Activated CD4-positive, alpha-beta T cell treated with anti-CD3 and anti-CD28 coated beads for 36 hours (primary cell): ENCODE data around the gene PRPF18. TPM values are rescaled to one million over a fixed set of nuclear protein-coding genes. Genes with fewer than 3 reads are reported as not detected.
A peak's percentile ranks its signal among the peaks of the same experiment; 100 is the strongest.

Experiments
- ATAC-seq: fragments of 200-7000 bp; cut with Tn5 transposase; one replicate; pipeline ENCODE4 v1.10.0; 2021; ENCODE audit warnings: mild to moderate bottlenecking, moderate library complexity
- CTCF ChIA-PET: fragments of 350-600 bp; sonication (Branson Sonifier 250); formaldehyde crosslinking; loops from one replicate; lab custom pipeline; 2021; ENCODE audit warnings: antibody characterized with exemption; lab: Charles Lee
- POLR2A ChIA-PET: fragments of 350-600 bp; sonication (Branson Sonifier 250); formaldehyde crosslinking; loops from one replicate; lab custom pipeline; 2021; ENCODE audit warnings: antibody characterized with exemption, inconsistent platforms; lab: Charles Lee
- DNase-seq: peaks from one replicate; pipeline ENCODE4 v3.0.0-alpha.2; 2020
- H3K27ac Mint-ChIP-seq: one replicate; pipeline ENCODE4 v1.8.0; 2021; ENCODE audit warnings: mixed read lengths
- H3K27me3 Mint-ChIP-seq: one replicate; pipeline ENCODE4 v1.8.0; 2021; ENCODE audit warnings: mixed read lengths
- H3K36me3 Mint-ChIP-seq: one replicate; pipeline ENCODE4 v1.8.0; 2021; ENCODE audit warnings: low read depth, mixed read lengths
- H3K4me1 Mint-ChIP-seq: one replicate; pipeline ENCODE4 v1.8.0; 2021; ENCODE audit warnings: mixed read lengths
- H3K4me3 Mint-ChIP-seq: one replicate; pipeline ENCODE4 v1.8.0; 2021; ENCODE audit warnings: mild to moderate bottlenecking, moderate library complexity, mixed read lengths
- H3K9me3 Mint-ChIP-seq: one replicate; pipeline ENCODE4 v1.8.0; 2021; ENCODE audit warnings: low read depth, mixed read lengths
- intact Hi-C, 2 experiments: fragments of 100-400 bp; cut with DNase I in 1 of 2; cut with micrococcal nuclease in 1 of 2; formaldehyde crosslinking; loops; one replicate each; pipeline versions ENCODE4 v1.14.2 to v1.15.1; 2022 to 2024; cut with DNase I, micrococcal nuclease
- total RNA-seq, 2 experiments: library from RNA; stranded (reverse); gene quantifications; one replicate each; pipeline ENCODE4 v1.2.3, GENCODE V29; 2021

The PRPF18 gene
- total RNA-seq, 2 experiments from 2014 or later: 21.0 to 22.1 TPM

- intact Hi-C loops: no loop called here
- H3K9me3 Mint-ChIP-seq: no peaks in the 10 kb centered on the region
- DNase-seq: no peak
- peaks cover 39% of the 10 kb centered on the region for H3K4me1 Mint-ChIP-seq
- POLR2A ChIA-PET: no interaction called here
- ATAC-seq: no peak
- no peaks in the 10 kb centered on the region for H3K27me3 Mint-ChIP-seq
- no peak overlapping the region for H3K27ac Mint-ChIP-seq
- CTCF ChIA-PET: no interaction called here
- H3K36me3 Mint-ChIP-seq: no peaks in the 10 kb centered on the region
- H3K4me3 Mint-ChIP-seq: no peak overlapping the region
These were observed 69.8 kb downstream of the PRPF18 start for GRCh38 chr10:13656337-13657100.

GRCh38 chr10:13657101-13657680, 70.4 kb downstream of the PRPF18 start:
- Mint-ChIP-seq H3K27ac (no peak overlapping the region), H3K36me3 (no peaks in the 10 kb centered on the region), H3K4me3 (no peak overlapping the region), H3K27me3 (no peaks in the 10 kb centered on the region), H3K9me3 (no peaks in the 10 kb centered on the region), H3K4me1 (peaks cover 32% of the 10 kb centered on the region)
- ATAC-seq (no peak), DNase-seq (no peak)
- POLR2A ChIA-PET: no interaction called here
- intact Hi-C loops: no loop called here
- CTCF ChIA-PET: no interaction called here

GRCh38 chr10:13658264-13658663, 71.5 kb downstream of the PRPF18 start:
- peak overlapping the region; percentile 21 for H3K4me3 Mint-ChIP-seq
- POLR2A ChIA-PET: no interaction called here
- no peak overlapping the region for H3K27ac Mint-ChIP-seq
- CTCF ChIA-PET: interaction anchor here (0.6 kb wide), 1 partner anchor 1425 kb away, joined by 3 read pairs; no protein-coding TSS in a partner anchor
- ATAC-seq (peak; percentile 34), DNase-seq (peak; percentile 18)
- intact Hi-C loops: no loop called here
- no peaks in the 10 kb centered on the region for H3K9me3 Mint-ChIP-seq
- H3K4me1 Mint-ChIP-seq: peaks cover 23% of the 10 kb centered on the region
- no peaks in the 10 kb centered on the region for H3K27me3 Mint-ChIP-seq
- no peaks in the 10 kb centered on the region for H3K36me3 Mint-ChIP-seq

GRCh38 chr10:13658871-13659685, 72.3 kb downstream of the PRPF18 start:
- Mint-ChIP-seq H3K27me3 (no peaks in the 10 kb centered on the region), H3K4me1 (peaks cover 21% of the 10 kb centered on the region), H3K36me3 (no peaks in the 10 kb centered on the region), H3K4me3 (no peak overlapping the region), H3K27ac (no peak overlapping the region), H3K9me3 (no peaks in the 10 kb centered on the region)
- ChIA-PET POLR2A (interaction anchor here (0.9 kb wide), 1 partner anchor 527 kb away, joined by 3 read pairs; no protein-coding TSS in a partner anchor), CTCF (interaction anchor here (0.6 to 1.8 kb wide), 26 partner anchors 8 to 501 kb away, joined by 3 to 23 read pairs (median 3); no protein-coding TSS in a partner anchor)
- ATAC-seq (no peak), DNase-seq (peak; percentile 24)
- intact Hi-C loops: no loop called here

GRCh38 chr10:13659887-13660550, 73.3 kb downstream of the PRPF18 start:
- ChIA-PET POLR2A (interaction anchor here (0.9 kb wide), 1 partner anchor 526 kb away, joined by 3 read pairs; no protein-coding TSS in a partner anchor), CTCF (interaction anchor here (0.6 to 1.8 kb wide), 26 partner anchors 9 to 500 kb away, joined by 3 to 23 read pairs (median 3); no protein-coding TSS in a partner anchor)
- H3K4me1 Mint-ChIP-seq: peaks cover 17% of the 10 kb centered on the region
- no peaks in the 10 kb centered on the region for H3K27me3 Mint-ChIP-seq
- DNase-seq: peak; percentile 83
- H3K9me3 Mint-ChIP-seq: no peaks in the 10 kb centered on the region
- H3K4me3 Mint-ChIP-seq: no peak overlapping the region
- H3K36me3 Mint-ChIP-seq: no peaks in the 10 kb centered on the region
- intact Hi-C loops: loop anchor here (1.0 kb wide), 1 partner anchor 118 kb away; no protein-coding TSS in a partner anchor
- peak; percentile 47 for ATAC-seq
- H3K27ac Mint-ChIP-seq: no peak overlapping the region

- Mint-ChIP-seq H3K36me3 (no peaks in the 10 kb centered on the region), H3K4me1 (peaks cover 17% of the 10 kb centered on the region), H3K4me3 (no peak overlapping the region), H3K9me3 (no peaks in the 10 kb centered on the region), H3K27me3 (no peaks in the 10 kb centered on the region), H3K27ac (no peak overlapping the region)
- ChIA-PET CTCF (interaction anchor here (0.6 to 1.8 kb wide), 4 partner anchors 10 to 289 kb away, joined by 3 to 5 read pairs (median 4); no protein-coding TSS in a partner anchor), POLR2A (interaction anchor here (0.5 kb wide), 1 partner anchor 101 kb away, joined by 3 read pairs; no protein-coding TSS in a partner anchor)
- intact Hi-C loops: loop anchor here (1.0 kb wide), 1 partner anchor 118 kb away; no protein-coding TSS in a partner anchor
- DNase-seq (no peak), ATAC-seq (peak; percentile 47)
These were observed 73.8 kb downstream of the PRPF18 start for GRCh38 chr10:13660551-13660920.

GRCh38 chr10:13661256-13661655, 74.5 kb downstream of the PRPF18 start:
- no peaks in the 10 kb centered on the region for H3K27me3 Mint-ChIP-seq
- H3K27ac Mint-ChIP-seq: no peak overlapping the region
- CTCF ChIA-PET: interaction anchor here (0.6 kb wide), 3 partner anchors 67 to 523 kb away, joined by 4 read pairs; no protein-coding TSS in a partner anchor
- no peaks in the 10 kb centered on the region for H3K36me3 Mint-ChIP-seq
- no peaks in the 10 kb centered on the region for H3K9me3 Mint-ChIP-seq
- intact Hi-C loops: no loop called here
- ATAC-seq: no peak
- H3K4me3 Mint-ChIP-seq: no peak overlapping the region
- no peak for DNase-seq
- peaks cover 17% of the 10 kb centered on the region for H3K4me1 Mint-ChIP-seq
- POLR2A ChIA-PET: no interaction called here

GRCh38 chr10:13665516-13666262, 78.9 kb downstream of the PRPF18 start:
- no peak overlapping the region for H3K27ac Mint-ChIP-seq
- ATAC-seq: no peak
- DNase-seq: no peak
- H3K27me3 Mint-ChIP-seq: no peaks in the 10 kb centered on the region
- no peaks in the 10 kb centered on the region for H3K36me3 Mint-ChIP-seq
- ChIA-PET POLR2A (no interaction called here), CTCF (no interaction called here)
- no peak overlapping the region for H3K4me3 Mint-ChIP-seq
- no peaks in the 10 kb centered on the region for H3K4me1 Mint-ChIP-seq
- H3K9me3 Mint-ChIP-seq: no peaks in the 10 kb centered on the region
- intact Hi-C loops: no loop called here

- DNase-seq (no peak), ATAC-seq (no peak)
- Mint-ChIP-seq H3K27ac (no peak overlapping the region), H3K4me1 (no peaks in the 10 kb centered on the region), H3K36me3 (no peaks in the 10 kb centered on the region), H3K9me3 (no peaks in the 10 kb centered on the region), H3K4me3 (no peak overlapping the region), H3K27me3 (no peaks in the 10 kb centered on the region)
- ChIA-PET POLR2A (no interaction called here), CTCF (interaction anchor here (1.4 to 2.8 kb wide), 2 partner anchors 9 to 108 kb away, joined by 5 to 12 read pairs; no protein-coding TSS in a partner anchor)
- intact Hi-C loops: no loop called here
These were observed 81.4 kb downstream of the PRPF18 start for GRCh38 chr10:13668126-13668525.

- Mint-ChIP-seq H3K27me3 (no peaks in the 10 kb centered on the region), H3K4me1 (no peaks in the 10 kb centered on the region), H3K27ac (no peak overlapping the region), H3K9me3 (no peaks in the 10 kb centered on the region), H3K4me3 (no peak overlapping the region), H3K36me3 (no peaks in the 10 kb centered on the region)
- CTCF ChIA-PET: interaction anchor here (0.7 to 2.8 kb wide), 2 partner anchors 10 to 370 kb away, joined by 3 to 12 read pairs; no protein-coding TSS in a partner anchor
- POLR2A ChIA-PET: no interaction called here
- ATAC-seq (no peak), DNase-seq (no peak)
- intact Hi-C loops: no loop called here
These were observed 82.6 kb downstream of the PRPF18 start for GRCh38 chr10:13669182-13669855.
